Transverse colon (tissue), 4 donors: Measurements from ENCODE around the gene CELF4. TPM values are rescaled to one million over a fixed set of nuclear protein-coding genes. Genes with fewer than 3 reads are reported as not detected.
"Not testable (repeated sequence)": the region's sequence is repeated elsewhere in the genome, so short reads cannot be mapped to it uniquely, and the experiment has no call there.

Experiments used
- DNase-seq: peaks from one replicate; pipeline ENCODE4 v3.0.0-alpha.2; 2019
- H3K27ac ChIP-seq, 4 donors: fragments of 200-600 bp; sonication (generic); 2 replicates each; pipeline ENCODE4 v1.5.1; 2016 to 2018; ENCODE audit warnings: inconsistent platforms in 4 of 4
- H3K27me3 ChIP-seq: fragments of 200-600 bp; sonication (generic); 2 replicates; pipeline ENCODE4 v1.5.1; 2017; ENCODE audit warnings: inconsistent platforms
- H3K36me3 ChIP-seq, 4 donors: fragments of 200-600 bp; sonication (generic); 2 replicates each; pipeline ENCODE4 v1.5.1; 2017 to 2019; ENCODE audit warnings: inconsistent platforms in 4 of 4
- H3K4me1 ChIP-seq, 4 donors: fragments of 200-600 bp; sonication (generic); 2 replicates each; pipeline ENCODE4 v1.5.1; 2017 to 2020; ENCODE audit warnings: inconsistent platforms in 4 of 4
- H3K4me3 ChIP-seq, 4 donors: fragments of 200-600 bp; sonication (generic); 1 replicate in 1 of 4; 2 replicates in 3 of 4; pipeline versions ENCODE4 v1.5.1 to v1.6.1; 2017 to 2019; ENCODE audit warnings: inconsistent platforms in 4 of 4
- H3K9me3 ChIP-seq, 2 donors: fragments of 200-600 bp; sonication (generic); 2 replicates each; pipeline ENCODE4 v1.5.1; 2017 to 2019; ENCODE audit warnings: inconsistent platforms in 2 of 2
- EP300 ChIP-seq: sonication (generic); formaldehyde crosslinking; IDR thresholded peaks from one replicate; pipeline ENCODE4 v1.6.1; 2017; ENCODE audit warnings: antibody characterized with exemption, low read depth
- POLR2A ChIP-seq: fragments of 450-650 bp; IDR thresholded peaks from one replicate; pipeline ENCODE4 v1.6.1; 2016; ENCODE audit warnings: antibody characterized with exemption, mild to moderate bottlenecking, moderate library complexity
- POLR2AphosphoS5 ChIP-seq, 3 donors: sonication (generic); formaldehyde crosslinking; IDR thresholded peaks; one replicate each; pipeline ENCODE4 v1.6.1; 2016; ENCODE audit warnings: antibody characterized with exemption in 3 of 3
- WGBS, 2 donors: methylation state at CpG; one replicate each; pipeline ENCODE4 v1.1.5; 2018; ENCODE audit warnings: low coverage in 1 of 2; 5-methylcytosine and 5-hydroxymethylcytosine counted together
- in situ Hi-C, 4 donors: fragments of 200-750 bp; cut with MboI; loops; one replicate each; pipeline versions ENCODE4 v1.15.0 to v1.15.1; 2017; ENCODE audit warnings: low sequenced_read_pairs in 3 of 4, low pct_ligation_motif_present in 1 of 4, low pct_unique_long_range_greater_than_20kb in 1 of 4
- intact Hi-C: fragments of 100-400 bp; cut with DNase I; formaldehyde crosslinking; loops from one replicate; pipeline ENCODE4 v1.15.1; 2023; ENCODE audit warnings: low total_unique reads
- total RNA-seq, 4 donors: library from RNA; depleted of rRNA; stranded (reverse); fragments of >200 nt; gene quantifications; one replicate each; pipeline ENCODE4 v1.1.0, GENCODE V29; 2016
- TF ChIP-seq, protein P1 (sequence below), 5 experiments: fragments of 200-600 bp in 3 of 5; fragments of 450-650 bp in 2 of 5; sonication (generic) in 3 of 5; IDR thresholded peaks; 1 replicate in 2 of 5; 2 replicates in 3 of 5; pipeline ENCODE4 v1.5.1; 2016 to 2017; ENCODE audit warnings: antibody characterized with exemption in 5 of 5, inconsistent platforms in 3 of 5, mild to moderate bottlenecking in 2 of 5, moderate library complexity in 1 of 5

The CELF4 gene
- total RNA-seq, 4 donors from 2014 or later, result 0.14 to 0.75 TPM; not detected in 2

DNA sequence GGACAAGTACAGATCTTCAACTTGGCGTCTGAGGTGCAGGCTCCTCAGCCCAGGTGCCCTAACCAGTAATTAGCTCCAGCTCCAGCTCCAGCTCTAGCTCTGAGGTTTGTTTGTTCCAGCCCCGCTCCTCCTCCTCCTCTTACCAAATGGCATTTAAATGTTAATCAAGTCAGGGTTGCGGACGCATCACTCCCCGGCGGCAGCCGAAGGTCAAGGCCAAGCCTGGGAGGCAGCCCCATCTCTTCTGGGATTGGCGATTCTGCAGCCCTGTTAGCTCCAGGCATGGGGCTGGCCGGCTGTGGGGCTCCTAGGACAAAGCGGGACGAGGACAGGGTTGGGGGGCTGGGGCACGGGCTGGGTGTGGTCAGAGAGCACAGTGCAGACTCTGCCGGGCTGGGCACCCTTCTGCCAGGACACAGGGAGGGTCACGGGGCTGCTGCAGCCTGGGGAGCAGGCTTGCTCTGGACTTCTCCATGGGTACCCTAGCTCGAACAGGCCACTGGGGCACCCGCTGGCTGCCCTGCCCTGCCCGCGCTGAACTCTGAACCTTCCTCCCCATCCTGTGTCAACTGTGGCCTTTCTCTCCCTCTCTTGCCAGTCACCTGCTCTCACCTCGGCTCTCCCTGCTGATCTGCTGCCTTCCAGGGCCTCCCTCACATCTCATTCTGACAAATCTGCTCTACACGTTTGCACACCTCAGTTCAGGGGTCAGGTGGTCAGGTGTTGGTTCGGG is 203.3 kb downstream of the CELF4 start:
- intact Hi-C loops (no loop called here), in situ Hi-C loops (loop anchor here in 2 of 4 donors (25.0 kb wide), 3 partner anchors 100 to 175 kb away; no protein-coding TSS in a partner anchor)
- H3K36me3 ChIP-seq, result no peaks in the 10 kb centered on the region
- no peak for TF ChIP-seq POLR2A
- TF ChIP-seq, protein P1, sequence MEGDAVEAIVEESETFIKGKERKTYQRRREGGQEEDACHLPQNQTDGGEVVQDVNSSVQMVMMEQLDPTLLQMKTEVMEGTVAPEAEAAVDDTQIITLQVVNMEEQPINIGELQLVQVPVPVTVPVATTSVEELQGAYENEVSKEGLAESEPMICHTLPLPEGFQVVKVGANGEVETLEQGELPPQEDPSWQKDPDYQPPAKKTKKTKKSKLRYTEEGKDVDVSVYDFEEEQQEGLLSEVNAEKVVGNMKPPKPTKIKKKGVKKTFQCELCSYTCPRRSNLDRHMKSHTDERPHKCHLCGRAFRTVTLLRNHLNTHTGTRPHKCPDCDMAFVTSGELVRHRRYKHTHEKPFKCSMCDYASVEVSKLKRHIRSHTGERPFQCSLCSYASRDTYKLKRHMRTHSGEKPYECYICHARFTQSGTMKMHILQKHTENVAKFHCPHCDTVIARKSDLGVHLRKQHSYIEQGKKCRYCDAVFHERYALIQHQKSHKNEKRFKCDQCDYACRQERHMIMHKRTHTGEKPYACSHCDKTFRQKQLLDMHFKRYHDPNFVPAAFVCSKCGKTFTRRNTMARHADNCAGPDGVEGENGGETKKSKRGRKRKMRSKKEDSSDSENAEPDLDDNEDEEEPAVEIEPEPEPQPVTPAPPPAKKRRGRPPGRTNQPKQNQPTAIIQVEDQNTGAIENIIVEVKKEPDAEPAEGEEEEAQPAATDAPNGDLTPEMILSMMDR (IDR thresholded peaks at IDR 0.05), result no peak
- no peak for TF ChIP-seq EP300
- no peak overlapping the region for H3K4me3 ChIP-seq
- peaks cover 23% of the 10 kb centered on the region for H3K27me3 ChIP-seq
- no peaks in the 10 kb centered on the region for H3K4me1 ChIP-seq
- no peak for DNase-seq
- WGBS, 2 donors, result 37 to 40% methylated on average over 1 to 20 of the region's 21 CpGs
- H3K9me3 ChIP-seq, result no peaks in the 10 kb centered on the region
- no peak overlapping the region for H3K27ac ChIP-seq

DNA sequence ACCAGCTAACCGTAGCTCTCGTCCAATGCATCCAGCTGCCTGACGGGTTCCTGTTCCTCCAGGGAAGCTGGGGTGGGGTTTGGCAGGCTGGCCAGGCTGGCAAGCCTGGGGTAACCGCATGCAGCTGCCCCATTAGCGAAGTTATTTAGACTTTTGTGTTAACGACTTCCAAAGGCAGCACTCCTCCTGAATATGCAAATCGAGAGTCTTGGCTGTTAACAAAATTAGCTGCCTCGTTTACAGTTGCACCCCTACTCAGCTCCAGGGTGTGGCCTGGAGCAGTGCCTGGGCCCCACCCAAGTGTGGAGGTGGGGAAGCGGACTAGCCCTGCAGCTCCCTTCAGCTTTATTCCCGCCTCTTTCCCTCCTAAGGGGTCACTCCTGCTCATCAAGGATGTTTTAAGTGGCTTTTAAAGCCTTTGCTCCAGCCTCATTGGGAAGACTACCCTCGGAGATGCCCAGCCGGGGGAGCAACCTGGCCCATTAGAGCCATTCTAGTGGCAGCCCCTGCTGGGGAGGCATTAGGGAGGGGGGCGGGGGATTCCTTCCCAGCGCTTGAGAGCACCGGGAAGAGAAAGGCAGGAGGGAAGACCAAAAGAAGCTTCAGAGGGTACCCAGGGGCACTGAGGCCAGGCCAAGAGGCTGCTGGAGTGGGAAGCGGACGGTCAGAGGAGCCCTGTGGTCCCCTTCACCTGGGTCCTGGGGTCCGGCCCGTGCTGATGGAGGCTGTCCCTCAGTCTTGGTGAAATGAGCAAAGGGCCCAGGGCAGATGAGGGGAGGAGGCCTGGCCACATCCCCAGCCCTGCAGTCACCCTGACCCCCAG is 204.1 kb downstream of the CELF4 start:
- 46% methylated on average over 19 of the region's 19 CpGs; no CpG with 5 or more reads in 1 of the 2 donors for WGBS, 2 donors
- Histone ChIP-seq H3K27ac (no peak overlapping the region), H3K27me3 (peaks cover 23% of the 10 kb centered on the region), H3K9me3 (no peaks in the 10 kb centered on the region), H3K4me1 (no peaks in the 10 kb centered on the region), H3K36me3 (no peaks in the 10 kb centered on the region), H3K4me3 (no peak overlapping the region)
- in situ Hi-C loops (loop anchor here in 2 of 4 donors (25.0 kb wide), 3 partner anchors 101 to 176 kb away; no protein-coding TSS in a partner anchor), intact Hi-C loops (no loop called here)
- no peak for TF ChIP-seq POLR2A
- TF ChIP-seq EP300, result no peak
- TF ChIP-seq POLR2AphosphoS5 (IDR thresholded peaks at IDR 0.05), result no peak
- TF ChIP-seq, protein P1 (IDR thresholded peaks at IDR 0.05), result no peak
- no peak for DNase-seq

DNA sequence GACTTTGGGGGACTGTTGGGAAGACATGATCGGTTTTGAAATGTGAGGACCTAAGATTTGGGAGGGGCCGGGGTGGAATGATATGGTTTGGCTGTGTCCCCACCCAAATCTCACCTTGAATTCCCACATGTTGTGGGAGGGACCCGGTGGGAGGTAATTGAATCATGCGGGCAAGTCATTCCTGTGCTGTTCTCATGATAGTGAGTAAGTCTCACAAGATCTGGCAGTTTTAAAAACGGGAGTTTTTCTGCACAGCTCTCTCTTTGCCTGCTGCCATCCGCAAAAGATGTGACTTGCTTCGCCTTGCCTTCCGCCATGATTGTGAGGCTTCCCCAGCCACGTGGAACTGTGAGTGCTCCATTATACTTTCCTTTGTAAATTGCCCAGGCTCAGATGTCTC is 207.5 kb downstream of the CELF4 start:
- WGBS, 2 donors, result 60 to 63% methylated on average over 4 to 9 of the region's 9 CpGs

DNA sequence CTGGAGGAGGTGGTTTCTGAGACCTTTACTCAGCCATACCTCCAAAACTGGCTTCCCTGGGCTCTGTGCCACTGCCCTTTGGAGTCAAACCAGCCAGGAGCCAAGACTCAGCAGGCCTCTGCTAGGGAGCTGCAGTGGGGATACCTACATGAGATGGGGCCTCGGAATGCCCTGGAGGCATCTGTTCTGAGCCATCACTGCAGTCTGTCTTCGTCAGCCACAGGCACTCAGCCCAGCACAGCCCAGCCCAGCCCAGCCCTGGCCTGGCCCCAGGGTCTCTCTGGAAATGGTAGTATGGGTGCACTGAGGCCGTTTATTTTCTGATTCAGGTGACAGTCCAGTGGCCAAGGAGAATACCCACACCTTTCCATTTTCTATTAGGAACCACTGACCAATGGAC is 209.8 kb downstream of the CELF4 start:
- 68% methylated on average over 3 of the region's 3 CpGs; no CpG with 5 or more reads in 1 of the 2 donors for WGBS, 2 donors
- Histone ChIP-seq H3K36me3 (no peaks in the 10 kb centered on the region), H3K9me3 (no peaks in the 10 kb centered on the region), H3K4me1 (no peaks in the 10 kb centered on the region), H3K27me3 (no peaks in the 10 kb centered on the region), H3K27ac (no peak overlapping the region), H3K4me3 (no peak overlapping the region)
- TF ChIP-seq POLR2A (no peak), POLR2AphosphoS5 (IDR thresholded peaks at IDR 0.05) (no peak), EP300 (no peak)
- TF ChIP-seq, protein P1 (IDR thresholded peaks at IDR 0.05), result no peak
- intact Hi-C loops, result no loop called here
- in situ Hi-C loops, result loop anchor here in 2 of 4 donors (25.0 kb wide), 3 partner anchors 107 to 182 kb away; no protein-coding TSS in a partner anchor
- no peak for DNase-seq

More for the DNA sequence above, 207.5 kb downstream of the CELF4 start:
- intact Hi-C loops, H3K4me3 ChIP-seq, DNase-seq, H3K36me3 ChIP-seq, H3K4me1 ChIP-seq, H3K27ac ChIP-seq, H3K9me3 ChIP-seq: not testable (repeated sequence)
- peaks cover 21% of the 10 kb centered on the region for H3K27me3 ChIP-seq
- in situ Hi-C loops, result loop anchor here in 2 of 4 donors (25.0 kb wide), 3 partner anchors 104 to 179 kb away; no protein-coding TSS in a partner anchor
